ENCODE measurements around the gene ADAMTS13. TPM values are rescaled to one million over a fixed set of nuclear protein-coding genes. Genes with fewer than 3 reads are reported as not detected.

The ADAMTS13 gene
- total and polyA plus RNA-seq, 2 experiments from 2014 or later, result 10.1 to 16.9 TPM

- TF ChIP-seq CTCF (IDR thresholded peaks at IDR 0.05; ENCODE audit: low read depth, low read length), result no peak
- no peak for DNase-seq (ENCODE audit: low read depth in 1 of 2, low spot score in 1 of 2)
- H3K9me3 ChIP-seq (ENCODE audit: low read depth), result no peaks in the 10 kb centered on the region
- H3K27me3 ChIP-seq, result peaks cover 7% of the 10 kb centered on the region
- H3K36me3 ChIP-seq, result no peaks in the 10 kb centered on the region
- H3K4me3 ChIP-seq, result no peak overlapping the region
- peaks cover 4% of the 10 kb centered on the region for H3K4me1 ChIP-seq (ENCODE audit: low read depth)
- H3K27ac ChIP-seq, result no peak overlapping the region
These were observed 54.8 kb downstream of the ADAMTS13 start for GRCh38 chr9:133476941-133477340.

- no peak for DNase-seq (ENCODE audit: low read depth in 1 of 2, low spot score in 1 of 2)
- Histone ChIP-seq H3K4me3 (no peak overlapping the region), H3K9me3 (ENCODE audit: low read depth) (no peaks in the 10 kb centered on the region), H3K27me3 (peaks cover 7% of the 10 kb centered on the region), H3K4me1 (ENCODE audit: low read depth) (peaks cover 4% of the 10 kb centered on the region), H3K27ac (no peak overlapping the region), H3K36me3 (no peaks in the 10 kb centered on the region)
- TF ChIP-seq CTCF (IDR thresholded peaks at IDR 0.05; ENCODE audit: low read depth, low read length), result no peak
These were observed 55.3 kb downstream of the ADAMTS13 start for GRCh38 chr9:133477461-133477860.

- peak overlapping the region; percentile 39 for H3K4me3 ChIP-seq
- TF ChIP-seq CTCF (IDR thresholded peaks at IDR 0.05; ENCODE audit: low read depth, low read length), result no peak
- H3K36me3 ChIP-seq, result no peaks in the 10 kb centered on the region
- no peaks in the 10 kb centered on the region for H3K9me3 ChIP-seq (ENCODE audit: low read depth)
- H3K27ac ChIP-seq, result no peak overlapping the region
- peak in 1 of 2 donors; percentile 38 for DNase-seq (ENCODE audit: low read depth in 1 of 2, low spot score in 1 of 2)
- peaks cover 7% of the 10 kb centered on the region for H3K27me3 ChIP-seq
- H3K4me1 ChIP-seq (ENCODE audit: low read depth), result peaks cover 4% of the 10 kb centered on the region
These were observed 56.1 kb downstream of the ADAMTS13 start for GRCh38 chr9:133477992-133478850.

GRCh38 chr9:133478851-133479711, 56.9 kb downstream of the ADAMTS13 start, which contains the start of gene SLC2A6:
TSS of gene SLC2A6 (minus strand) at chr9:133479099. CDS start at chr9:133479059, 40 bp downstream.
- no peak within 1 kb of the TSS for H3K27ac ChIP-seq
- H3K9me3 ChIP-seq (ENCODE audit: low read depth), result no peaks in the 10 kb centered on the region
- TF ChIP-seq CTCF (IDR thresholded peaks at IDR 0.05; ENCODE audit: low read depth, low read length), result no peak

GRCh38 chr9:133483611-133484010, 61.4 kb downstream of the ADAMTS13 start:
- no peak overlapping the region for H3K4me3 ChIP-seq
- no peaks in the 10 kb centered on the region for H3K36me3 ChIP-seq
- no peaks in the 10 kb centered on the region for H3K9me3 ChIP-seq (ENCODE audit: low read depth)
- no peak for TF ChIP-seq CTCF (IDR thresholded peaks at IDR 0.05; ENCODE audit: low read depth, low read length)
- no peak for DNase-seq (ENCODE audit: low read depth in 1 of 2, low spot score in 1 of 2)
- H3K27ac ChIP-seq, result no peak overlapping the region
- H3K4me1 ChIP-seq (ENCODE audit: low read depth), result peaks cover under 1% of the 10 kb centered on the region
- peaks cover 7% of the 10 kb centered on the region for H3K27me3 ChIP-seq

More at GRCh38 chr9:133478851-133479711, 56.9 kb downstream of the ADAMTS13 start, which contains the start of gene SLC2A6:
- H3K4me3 ChIP-seq, result peak within 1 kb of the TSS; percentile 39
- peak; percentile 82 to 94 for DNase-seq (ENCODE audit: low read depth in 1 of 2, low spot score in 1 of 2)
- no peaks in the 10 kb centered on the region for H3K36me3 ChIP-seq
- H3K27me3 ChIP-seq, result peaks cover 7% of the 10 kb centered on the region
- peaks cover 4% of the 10 kb centered on the region for H3K4me1 ChIP-seq (ENCODE audit: low read depth)

All from cardiac muscle cell (in vitro differentiated cells and primary cell).